ENCODE measurements around the gene OXCT1. TPM values are rescaled to one million over a fixed set of nuclear protein-coding genes. Genes with fewer than 3 reads are reported as not detected.

The OXCT1 gene
- total RNA-seq, 2 experiments from 2014 or later: 65.0 to 70.5 TPM

DNA sequence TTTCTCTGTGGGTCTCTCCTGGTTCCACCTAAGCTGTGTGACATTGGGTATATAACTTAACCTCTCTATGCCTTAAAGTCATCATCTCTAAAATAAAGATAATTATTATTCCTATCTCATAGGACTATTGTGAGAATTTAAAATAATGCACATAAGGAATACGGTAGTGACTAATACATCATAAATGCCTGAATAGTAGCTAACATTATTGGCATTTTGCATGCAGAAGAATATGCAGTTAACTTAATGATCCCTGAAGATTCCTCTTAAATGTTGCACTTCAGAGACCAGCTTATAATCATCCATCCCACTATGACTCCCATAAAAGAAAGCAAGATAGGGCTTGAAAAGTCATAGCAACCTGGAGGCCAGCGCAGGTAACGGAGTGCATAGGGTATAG, 32.4 kb downstream of the OXCT1 start:
- H3K27ac Mint-ChIP-seq: no peak overlapping the region
- no peak overlapping the region for H3K4me3 Mint-ChIP-seq
- H3K9me3 Mint-ChIP-seq: no peaks in the 10 kb centered on the region
- intact Hi-C loops (cut with micrococcal nuclease): no loop called here
- TF ChIP-seq, protein P1, sequence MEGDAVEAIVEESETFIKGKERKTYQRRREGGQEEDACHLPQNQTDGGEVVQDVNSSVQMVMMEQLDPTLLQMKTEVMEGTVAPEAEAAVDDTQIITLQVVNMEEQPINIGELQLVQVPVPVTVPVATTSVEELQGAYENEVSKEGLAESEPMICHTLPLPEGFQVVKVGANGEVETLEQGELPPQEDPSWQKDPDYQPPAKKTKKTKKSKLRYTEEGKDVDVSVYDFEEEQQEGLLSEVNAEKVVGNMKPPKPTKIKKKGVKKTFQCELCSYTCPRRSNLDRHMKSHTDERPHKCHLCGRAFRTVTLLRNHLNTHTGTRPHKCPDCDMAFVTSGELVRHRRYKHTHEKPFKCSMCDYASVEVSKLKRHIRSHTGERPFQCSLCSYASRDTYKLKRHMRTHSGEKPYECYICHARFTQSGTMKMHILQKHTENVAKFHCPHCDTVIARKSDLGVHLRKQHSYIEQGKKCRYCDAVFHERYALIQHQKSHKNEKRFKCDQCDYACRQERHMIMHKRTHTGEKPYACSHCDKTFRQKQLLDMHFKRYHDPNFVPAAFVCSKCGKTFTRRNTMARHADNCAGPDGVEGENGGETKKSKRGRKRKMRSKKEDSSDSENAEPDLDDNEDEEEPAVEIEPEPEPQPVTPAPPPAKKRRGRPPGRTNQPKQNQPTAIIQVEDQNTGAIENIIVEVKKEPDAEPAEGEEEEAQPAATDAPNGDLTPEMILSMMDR (IDR thresholded peaks at IDR 0.05): no peak
- ChIA-PET POLR2A (interaction anchor here (1.4 kb wide), 1 partner anchor 18 kb away, joined by 3 read pairs; no protein-coding TSS in a partner anchor), CTCF (interaction anchor here (3.4 kb wide), 1 partner anchor 19 kb away, joined by 11 read pairs; no protein-coding TSS in a partner anchor)
- ATAC-seq: no peak
- DNase-seq: no peak
- H3K27me3 Mint-ChIP-seq: no peaks in the 10 kb centered on the region
- peaks cover 65% of the 10 kb centered on the region for H3K36me3 Mint-ChIP-seq (ENCODE audit: low read depth)
- H3K4me1 Mint-ChIP-seq (ENCODE audit: low read depth): peaks cover 39% of the 10 kb centered on the region

- Mint-ChIP-seq H3K4me3 (no peak overlapping the region), H3K27me3 (no peaks in the 10 kb centered on the region), H3K36me3 (ENCODE audit: low read depth) (peaks cover 68% of the 10 kb centered on the region), H3K27ac (peak overlapping the region; percentile 24), H3K4me1 (ENCODE audit: low read depth) (peaks cover 46% of the 10 kb centered on the region), H3K9me3 (no peaks in the 10 kb centered on the region)
- TF ChIP-seq, protein P1 (IDR thresholded peaks at IDR 0.05): no peak
- POLR2A ChIA-PET: no interaction called here
- intact Hi-C loops (cut with micrococcal nuclease): no loop called here
- ATAC-seq (peak; percentile 89), DNase-seq (peak; percentile 72)
- CTCF ChIA-PET: interaction anchor here (0.8 to 2.7 kb wide), 2 partner anchors 8 to 21 kb away, joined by 4 to 8 read pairs; no protein-coding TSS in a partner anchor
Measured at GRCh38 chr5:41835645-41836044, 34.6 kb downstream of the OXCT1 start.

DNA sequence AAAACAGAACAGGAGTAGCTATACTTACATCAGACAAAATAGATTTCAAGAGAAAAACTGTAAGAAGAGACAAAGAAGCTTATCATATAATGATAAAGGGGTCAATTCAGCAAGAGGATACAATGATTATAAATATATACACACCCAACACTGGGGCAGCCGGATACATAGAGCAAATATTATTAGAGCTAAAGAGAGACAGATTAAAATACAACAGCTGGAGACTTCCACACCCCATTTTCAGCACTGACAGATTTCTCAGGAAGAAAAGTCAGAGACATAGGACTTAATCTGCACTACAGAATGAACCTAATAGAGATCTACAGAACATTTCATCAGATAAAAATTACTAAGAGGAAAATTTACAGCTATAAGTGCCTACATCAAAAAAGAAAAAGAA, 35.7 kb downstream of the OXCT1 start:
- CTCF ChIA-PET: interaction anchor here (1.0 to 2.7 kb wide), 2 partner anchors 10 to 223 kb away, joined by 3 to 8 read pairs; no protein-coding TSS in a partner anchor
- POLR2A ChIA-PET: no interaction called here
- TF ChIP-seq, protein P1 (IDR thresholded peaks at IDR 0.05): no peak
- Mint-ChIP-seq H3K4me1 (ENCODE audit: low read depth) (peaks cover 39% of the 10 kb centered on the region), H3K36me3 (ENCODE audit: low read depth) (peaks cover 67% of the 10 kb centered on the region), H3K27ac (no peak overlapping the region), H3K27me3 (no peaks in the 10 kb centered on the region), H3K4me3 (no peak overlapping the region), H3K9me3 (no peaks in the 10 kb centered on the region)
- DNase-seq: no peak
- intact Hi-C loops (cut with micrococcal nuclease): no loop called here
- ATAC-seq: no peak

GRCh38 chr5:41832430-41832829, 37.8 kb downstream of the OXCT1 start:
- H3K4me1 Mint-ChIP-seq (ENCODE audit: low read depth): peaks cover 34% of the 10 kb centered on the region
- H3K27me3 Mint-ChIP-seq: no peaks in the 10 kb centered on the region
- H3K36me3 Mint-ChIP-seq (ENCODE audit: low read depth): peaks cover 62% of the 10 kb centered on the region
- DNase-seq (no peak), ATAC-seq (no peak)
- H3K9me3 Mint-ChIP-seq: no peaks in the 10 kb centered on the region
- ChIA-PET POLR2A (no interaction called here), CTCF (no interaction called here)
- intact Hi-C loops (cut with micrococcal nuclease): no loop called here
- no peak overlapping the region for H3K4me3 Mint-ChIP-seq
- H3K27ac Mint-ChIP-seq: no peak overlapping the region
- TF ChIP-seq, protein P1 (IDR thresholded peaks at IDR 0.05): no peak

- TF ChIP-seq, protein P1 (IDR thresholded peaks at IDR 0.05): no peak
- peak; percentile 17 for ATAC-seq
- Mint-ChIP-seq H3K27ac (peak overlapping the region; percentile 57), H3K9me3 (no peaks in the 10 kb centered on the region), H3K4me1 (ENCODE audit: low read depth) (peaks cover 28% of the 10 kb centered on the region), H3K36me3 (ENCODE audit: low read depth) (peaks cover 67% of the 10 kb centered on the region), H3K4me3 (no peak overlapping the region), H3K27me3 (no peaks in the 10 kb centered on the region)
- POLR2A ChIA-PET: interaction anchor here (1.2 kb wide), 1 partner anchor 9 kb away, joined by 3 read pairs; no protein-coding TSS in a partner anchor
- CTCF ChIA-PET: interaction anchor here (1.2 to 1.6 kb wide), 2 partner anchors 11 to 13 kb away, joined by 3 to 5 read pairs; no protein-coding TSS in a partner anchor
- intact Hi-C loops (cut with micrococcal nuclease): no loop called here
- DNase-seq: no peak
Measured at GRCh38 chr5:41831155-41831554, 39.1 kb downstream of the OXCT1 start.
